Calu3 (cell line): Measurements from ENCODE around the gene DNAJC28. TPM values are rescaled to one million over a fixed set of nuclear protein-coding genes. Genes with fewer than 3 reads are reported as not detected.

Experiments used
- BruUV-seq: library from RNA; stranded (reverse); fragments of 400-500 nt; replicated peaks from 2 replicates; lab custom pipeline; 2021; lab: Mats Ljungman, UMichigan
- CTCF ChIA-PET: fragments of 300-600 bp; sonication (Branson Sonifier 250); formaldehyde crosslinking; loops from one replicate; lab custom pipeline; 2022; ENCODE audit warnings: antibody characterized with exemption; lab: Charles Lee
- DNase-seq: peaks from one replicate; pipeline ENCODE4 v3.0.0; 2022
- H3K27ac Mint-ChIP-seq: one replicate; pipeline ENCODE4 v1.8.0; 2022; ENCODE audit warnings: mixed read lengths; ENCODE audit not compliant: unreplicated experiment
- H3K27me3 Mint-ChIP-seq: one replicate; pipeline ENCODE4 v1.8.0; 2022; ENCODE audit warnings: mixed read lengths; ENCODE audit not compliant: unreplicated experiment
- H3K36me3 Mint-ChIP-seq: one replicate; pipeline ENCODE4 v1.8.0; 2022; ENCODE audit warnings: mild to moderate bottlenecking, moderate library complexity, mixed read lengths; ENCODE audit not compliant: insufficient read depth, unreplicated experiment
- H3K4me1 Mint-ChIP-seq: one replicate; pipeline ENCODE4 v1.8.0; 2022; ENCODE audit warnings: mild to moderate bottlenecking, low read depth, mixed read lengths; ENCODE audit not compliant: unreplicated experiment
- H3K4me3 Mint-ChIP-seq: one replicate; pipeline ENCODE4 v1.8.0; 2022; ENCODE audit warnings: mild to moderate bottlenecking, low read depth, moderate library complexity, mixed read lengths; ENCODE audit not compliant: unreplicated experiment
- H3K9me3 Mint-ChIP-seq: one replicate; pipeline ENCODE4 v1.8.0; 2022; ENCODE audit warnings: low read depth, mixed read lengths; ENCODE audit not compliant: unreplicated experiment
- CTCF ChIP-seq: fragments of 200-600 bp; IDR thresholded peaks from one replicate; pipeline ENCODE4 v1.8.0; 2022; ENCODE audit warnings: antibody characterized with exemption; ENCODE audit not compliant: unreplicated experiment
- intact Hi-C: fragments of 100-400 bp; cut with micrococcal nuclease; formaldehyde crosslinking; loops from one replicate; pipeline ENCODE4 v1.10.0; 2022; ENCODE audit not compliant: unreplicated experiment
- total RNA-seq: library from RNA; stranded (reverse); gene quantifications from 2 replicates; pipeline ENCODE4 v1.2.3, GENCODE V29; 2022

Gene DNAJC28
- total RNA-seq, 1 experiment from 2014 or later = 1.2 TPM

- no peak for DNase-seq
- no peaks in the 10 kb centered on the region for H3K27me3 Mint-ChIP-seq
- H3K4me1 Mint-ChIP-seq = peaks cover 10% of the 10 kb centered on the region
- H3K27ac Mint-ChIP-seq = no peak overlapping the region
- no TSS peak for BruUV-seq
- intact Hi-C loops = no loop called here
- CTCF ChIA-PET = no interaction called here
- H3K4me3 Mint-ChIP-seq = no peak overlapping the region
- H3K36me3 Mint-ChIP-seq = peaks cover 61% of the 10 kb centered on the region
- H3K9me3 Mint-ChIP-seq = peaks cover 4% of the 10 kb centered on the region
- no peak for TF ChIP-seq CTCF
These were observed 45.7 kb upstream of the DNAJC28 start for GRCh38 chr21:33537212-33537611.

- no peak for DNase-seq
These were observed 39.5 kb upstream of the DNAJC28 start for GRCh38 chr21:33531007-33531406.

GRCh38 chr21:33522953-33523349 lies 31.4 kb upstream of the DNAJC28 start:
- CTCF ChIA-PET = no interaction called here
- no peak for TF ChIP-seq CTCF
- Mint-ChIP-seq H3K4me3 (no peak overlapping the region), H3K27ac (no peak overlapping the region), H3K36me3 (peaks cover 25% of the 10 kb centered on the region), H3K9me3 (no peaks in the 10 kb centered on the region), H3K4me1 (no peaks in the 10 kb centered on the region), H3K27me3 (no peaks in the 10 kb centered on the region)
- intact Hi-C loops = no loop called here
- no peak for DNase-seq
- BruUV-seq = no TSS peak

More at GRCh38 chr21:33531007-33531406, 39.5 kb upstream of the DNAJC28 start:
- Mint-ChIP-seq H3K36me3 (peaks cover 50% of the 10 kb centered on the region), H3K4me1 (no peaks in the 10 kb centered on the region), H3K4me3 (no peak overlapping the region), H3K27ac (no peak overlapping the region), H3K27me3 (no peaks in the 10 kb centered on the region), H3K9me3 (no peaks in the 10 kb centered on the region)
- no TSS peak for BruUV-seq
- intact Hi-C loops = no loop called here
- CTCF ChIA-PET = interaction anchor here (0.6 to 0.7 kb wide), 2 partner anchors 267 to 803 kb away, joined by 3 to 5 read pairs; partner anchors contain the start of gene SYNJ1
- no peak for TF ChIP-seq CTCF

GRCh38 chr21:33522297-33522952 lies 30.9 kb upstream of the DNAJC28 start:
- no peaks in the 10 kb centered on the region for H3K4me1 Mint-ChIP-seq
- no peaks in the 10 kb centered on the region for H3K9me3 Mint-ChIP-seq
- TF ChIP-seq CTCF = no peak
- CTCF ChIA-PET = no interaction called here
- no peaks in the 10 kb centered on the region for H3K27me3 Mint-ChIP-seq
- peaks cover 24% of the 10 kb centered on the region for H3K36me3 Mint-ChIP-seq
- intact Hi-C loops = no loop called here
- DNase-seq = no peak
- BruUV-seq = no TSS peak
- H3K27ac Mint-ChIP-seq = no peak overlapping the region
- no peak overlapping the region for H3K4me3 Mint-ChIP-seq
